Measurements from ENCODE around the gene PEDS1.
"Not testable (repeated sequence)": the region's sequence is repeated elsewhere in the genome, so short reads cannot be mapped to it uniquely, and the experiment has no call there.

PEDS1 gene

GRCh38 chr20:50136822-50137599, 16.5 kb downstream of the PEDS1 start:
- DNase-seq (ENCODE audit: extremely low read depth in 1 of 2, low read depth in 1 of 2): no peak

GRCh38 chr20:50135157-50135556, 18.4 kb downstream of the PEDS1 start:
- not testable (repeated sequence) for DNase-seq (ENCODE audit: extremely low read depth in 1 of 2, low read depth in 1 of 2)

- no peak for DNase-seq (ENCODE audit: extremely low read depth in 1 of 2, low read depth in 1 of 2)
These were observed 19.9 kb downstream of the PEDS1 start for GRCh38 chr20:50133474-50134217.

GRCh38 chr20:50133041-50133440, 20.5 kb downstream of the PEDS1 start:
- no peak for DNase-seq (ENCODE audit: extremely low read depth in 1 of 2, low read depth in 1 of 2)

GRCh38 chr20:50130995-50131394, 22.5 kb downstream of the PEDS1 start:
- no peak for DNase-seq (ENCODE audit: extremely low read depth in 1 of 2, low read depth in 1 of 2)

- DNase-seq (ENCODE audit: extremely low read depth in 1 of 2, low read depth in 1 of 2): no peak
These were observed 23.2 kb downstream of the PEDS1 start for GRCh38 chr20:50130356-50130723.

- no peak for DNase-seq (ENCODE audit: extremely low read depth in 1 of 2, low read depth in 1 of 2)
These were observed 23.7 kb downstream of the PEDS1 start for GRCh38 chr20:50129662-50130355.

- no peak for DNase-seq (ENCODE audit: extremely low read depth in 1 of 2, low read depth in 1 of 2)
These were observed 25.0 kb downstream of the PEDS1 start for GRCh38 chr20:50128520-50128905.

GRCh38 chr20:50127587-50128519, 25.7 kb downstream of the PEDS1 start:
- DNase-seq (ENCODE audit: extremely low read depth in 1 of 2, low read depth in 1 of 2): no peak

GRCh38 chr20:50126662-50127061, 26.9 kb downstream of the PEDS1 start:
- DNase-seq (ENCODE audit: extremely low read depth in 1 of 2, low read depth in 1 of 2): no peak

GRCh38 chr20:50125279-50125678, 28.2 kb downstream of the PEDS1 start:
- no peak for DNase-seq (ENCODE audit: extremely low read depth in 1 of 2, low read depth in 1 of 2)

GRCh38 chr20:50124496-50124895, 29.0 kb downstream of the PEDS1 start:
- DNase-seq (ENCODE audit: extremely low read depth in 1 of 2, low read depth in 1 of 2): no peak

- no peak for DNase-seq (ENCODE audit: extremely low read depth in 1 of 2, low read depth in 1 of 2)
These were observed 30.1 kb downstream of the PEDS1 start for GRCh38 chr20:50123418-50123817.

- DNase-seq (ENCODE audit: extremely low read depth in 1 of 2, low read depth in 1 of 2): no peak
These were observed 30.8 kb downstream of the PEDS1 start for GRCh38 chr20:50122763-50123162.

- DNase-seq (ENCODE audit: extremely low read depth in 1 of 2, low read depth in 1 of 2): no peak
These were observed 31.7 kb downstream of the PEDS1 start for GRCh38 chr20:50121858-50122271.

- DNase-seq (ENCODE audit: extremely low read depth in 1 of 2, low read depth in 1 of 2): peak; percentile 28 to 39
These were observed 32.4 kb downstream of the PEDS1 start for GRCh38 chr20:50120935-50121693.

GRCh38 chr20:50118203-50118602, 35.3 kb downstream of the PEDS1 start:
- no peak for DNase-seq (ENCODE audit: extremely low read depth in 1 of 2, low read depth in 1 of 2)

- DNase-seq (ENCODE audit: extremely low read depth in 1 of 2, low read depth in 1 of 2): no peak
These were observed 37.0 kb downstream of the PEDS1 start for GRCh38 chr20:50116368-50116999.

GRCh38 chr20:50115591-50116367, 37.7 kb downstream of the PEDS1 start:
- peak; percentile 76 to 82 for DNase-seq (ENCODE audit: extremely low read depth in 1 of 2, low read depth in 1 of 2)
